ENCODE results near the gene SMIM1. TPM values are rescaled to one million over a fixed set of nuclear protein-coding genes. Genes with fewer than 3 reads are reported as not detected.

The SMIM1 gene
- total RNA-seq, 1 donor from 2014 or later, result 6.6 TPM

DNA sequence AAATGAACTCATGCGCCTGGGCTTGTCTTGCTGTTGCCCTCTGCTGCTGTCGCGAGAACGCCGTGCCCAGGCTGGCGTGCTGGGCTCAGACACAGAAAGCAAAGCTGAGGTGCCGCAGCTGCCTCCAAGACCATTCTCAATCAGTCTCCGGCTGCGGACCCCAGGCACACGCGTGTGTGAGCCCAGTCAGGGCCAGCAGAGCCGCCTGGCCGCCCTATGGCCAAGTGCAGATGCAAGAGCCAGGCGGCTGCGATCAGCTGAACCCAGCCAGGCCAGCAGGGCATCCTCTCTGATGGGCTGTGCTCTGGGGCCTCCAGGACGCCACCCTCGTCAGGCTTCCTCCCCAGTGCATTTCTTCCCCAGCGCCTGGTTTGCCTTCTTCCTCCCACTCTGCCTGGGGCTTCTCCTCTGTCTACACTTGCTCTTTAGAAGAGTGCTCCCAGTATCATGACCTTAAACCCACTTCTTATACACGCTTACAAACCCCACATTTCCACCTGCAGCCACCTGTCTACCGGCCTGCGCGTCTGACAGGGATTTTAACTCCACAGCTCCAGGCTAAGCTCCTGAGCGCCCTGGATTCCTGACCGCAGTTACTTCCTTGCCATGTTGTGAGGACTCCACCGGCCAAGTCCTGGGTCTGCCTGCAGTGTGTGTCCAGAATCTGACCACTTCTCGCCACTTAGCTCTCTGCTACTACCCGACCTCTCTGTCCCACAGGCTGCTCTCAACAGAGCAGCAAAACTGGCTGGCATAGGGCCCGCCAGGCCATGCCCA lies 45.5 kb downstream of the SMIM1 start:
- no peaks in the 10 kb centered on the region for H3K4me1 Mint-ChIP-seq (ENCODE audit: low read depth, unreplicated experiment)
- H2AFZ ChIP-seq (ENCODE audit: low read depth, low read length), result no peak overlapping the region
- H3K9me3 Mint-ChIP-seq (ENCODE audit: unreplicated experiment), result no peaks in the 10 kb centered on the region
- DNase-seq (ENCODE audit: low read depth) (no peak), FAIRE-seq (no peak)
- no peaks in the 10 kb centered on the region for H3K9me3 ChIP-seq (ENCODE audit: insufficient read depth, low read depth, low read length)
- H3K27me3 ChIP-seq (ENCODE audit: insufficient read depth, low read length), result no peaks in the 10 kb centered on the region
- H3K36me3 Mint-ChIP-seq (ENCODE audit: low read depth, unreplicated experiment), result peaks cover 30% of the 10 kb centered on the region
- no peak overlapping the region for H3K4me2 ChIP-seq (ENCODE audit: low read length)
- no peaks in the 10 kb centered on the region for H3K27me3 Mint-ChIP-seq (ENCODE audit: low read depth, unreplicated experiment)
- no peaks in the 10 kb centered on the region for H4K20me1 ChIP-seq (ENCODE audit: insufficient read depth, low read length)
- H3K27ac ChIP-seq (ENCODE audit: low read depth, low read length), result no peak overlapping the region
- H3K9ac ChIP-seq (ENCODE audit: low read length), result no peak overlapping the region
- TF ChIP-seq CTCF (IDR thresholded peaks at IDR 0.05; ENCODE audit: insufficient read depth, low read depth, low read length), result no peak
- no peak for TF ChIP-seq EZH2 (IDR thresholded peaks at IDR 0.05; ENCODE audit: insufficient read depth, low read length)
- H3K4me3 ChIP-seq (ENCODE audit: insufficient read depth, low read depth, low read length), result no peak overlapping the region
- H3K27ac Mint-ChIP-seq (ENCODE audit: unreplicated experiment), result no peak overlapping the region
- no peak overlapping the region for H3K4me3 Mint-ChIP-seq (ENCODE audit: unreplicated experiment)
- peaks cover 4% of the 10 kb centered on the region for H3K36me3 ChIP-seq (ENCODE audit: insufficient read depth, low read length)
- H3K4me1 ChIP-seq (ENCODE audit: insufficient read depth, low read length), result no peaks in the 10 kb centered on the region
- no peaks in the 10 kb centered on the region for H3K79me2 ChIP-seq (ENCODE audit: insufficient read depth, low read length)

- Histone ChIP-seq H3K27me3 (ENCODE audit: insufficient read depth, low read length) (no peaks in the 10 kb centered on the region), H3K27ac (ENCODE audit: low read depth, low read length) (no peak overlapping the region), H3K4me2 (ENCODE audit: low read length) (no peak overlapping the region), H4K20me1 (ENCODE audit: insufficient read depth, low read length) (no peaks in the 10 kb centered on the region), H3K79me2 (ENCODE audit: insufficient read depth, low read length) (no peaks in the 10 kb centered on the region), H3K4me1 (ENCODE audit: insufficient read depth, low read length) (no peaks in the 10 kb centered on the region), H2AFZ (ENCODE audit: low read depth, low read length) (no peak overlapping the region), H3K9ac (ENCODE audit: low read length) (no peak overlapping the region), H3K36me3 (ENCODE audit: insufficient read depth, low read length) (peaks cover 4% of the 10 kb centered on the region), H3K9me3 (ENCODE audit: insufficient read depth, low read depth, low read length) (no peaks in the 10 kb centered on the region), H3K4me3 (ENCODE audit: insufficient read depth, low read depth, low read length) (no peak overlapping the region)
- Mint-ChIP-seq H3K9me3 (ENCODE audit: unreplicated experiment) (no peaks in the 10 kb centered on the region), H3K27me3 (ENCODE audit: low read depth, unreplicated experiment) (no peaks in the 10 kb centered on the region), H3K27ac (ENCODE audit: unreplicated experiment) (no peak overlapping the region), H3K36me3 (ENCODE audit: low read depth, unreplicated experiment) (peaks cover 30% of the 10 kb centered on the region), H3K4me1 (ENCODE audit: low read depth, unreplicated experiment) (no peaks in the 10 kb centered on the region), H3K4me3 (ENCODE audit: unreplicated experiment) (no peak overlapping the region)
- DNase-seq (ENCODE audit: low read depth) (no peak), FAIRE-seq (no peak)
- TF ChIP-seq EZH2 (IDR thresholded peaks at IDR 0.05; ENCODE audit: insufficient read depth, low read length) (no peak), CTCF (IDR thresholded peaks at IDR 0.05; ENCODE audit: insufficient read depth, low read depth, low read length) (no peak)
Observed at GRCh38 chr1:3819771-3820200, 47.2 kb downstream of the SMIM1 start.

DNA sequence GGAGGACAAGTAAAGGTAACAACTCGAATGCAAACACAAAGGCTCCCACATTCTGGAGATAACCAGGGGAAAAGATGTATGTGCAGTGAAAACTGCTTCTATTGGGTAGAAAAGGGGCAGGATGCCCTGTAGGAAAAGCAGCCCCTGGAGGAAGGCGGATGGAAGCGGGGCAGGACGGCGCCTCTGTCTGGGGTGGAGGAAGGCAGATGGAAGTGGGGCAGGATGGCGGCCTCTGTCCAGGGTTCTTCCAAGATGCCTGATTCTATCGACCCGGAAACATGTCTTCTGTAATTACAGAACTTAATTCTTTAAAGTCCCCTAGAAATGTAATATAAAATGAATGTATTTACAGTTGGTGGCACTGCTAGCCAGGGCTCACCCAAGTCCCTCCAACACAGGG lies 47.8 kb downstream of the SMIM1 start:
- Histone ChIP-seq H3K4me1 (ENCODE audit: insufficient read depth, low read length) (no peaks in the 10 kb centered on the region), H3K9me3 (ENCODE audit: insufficient read depth, low read depth, low read length) (no peaks in the 10 kb centered on the region), H3K79me2 (ENCODE audit: insufficient read depth, low read length) (no peaks in the 10 kb centered on the region), H3K27me3 (ENCODE audit: insufficient read depth, low read length) (no peaks in the 10 kb centered on the region), H3K4me3 (ENCODE audit: insufficient read depth, low read depth, low read length) (no peak overlapping the region), H3K36me3 (ENCODE audit: insufficient read depth, low read length) (peaks cover 4% of the 10 kb centered on the region), H3K9ac (ENCODE audit: low read length) (no peak overlapping the region), H4K20me1 (ENCODE audit: insufficient read depth, low read length) (no peaks in the 10 kb centered on the region), H3K27ac (ENCODE audit: low read depth, low read length) (no peak overlapping the region), H2AFZ (ENCODE audit: low read depth, low read length) (no peak overlapping the region), H3K4me2 (ENCODE audit: low read length) (no peak overlapping the region)
- DNase-seq (ENCODE audit: low read depth) (no peak), FAIRE-seq (no peak)
- Mint-ChIP-seq H3K27ac (ENCODE audit: unreplicated experiment) (no peak overlapping the region), H3K4me3 (ENCODE audit: unreplicated experiment) (no peak overlapping the region), H3K9me3 (ENCODE audit: unreplicated experiment) (no peaks in the 10 kb centered on the region), H3K4me1 (ENCODE audit: low read depth, unreplicated experiment) (no peaks in the 10 kb centered on the region), H3K36me3 (ENCODE audit: low read depth, unreplicated experiment) (peaks cover 30% of the 10 kb centered on the region), H3K27me3 (ENCODE audit: low read depth, unreplicated experiment) (no peaks in the 10 kb centered on the region)
- TF ChIP-seq CTCF (IDR thresholded peaks at IDR 0.05; ENCODE audit: insufficient read depth, low read depth, low read length) (no peak), EZH2 (IDR thresholded peaks at IDR 0.05; ENCODE audit: insufficient read depth, low read length) (no peak)
